GM12872 (cell line): ENCODE measurements around the gene PRMT3.

Source experiments
- CTCF ChIP-seq: IDR thresholded peaks from 3 replicates; pipeline ENCODE4 v1.5.1; 2011; ENCODE audit warnings: low read depth, mild to moderate bottlenecking, low read length, moderate library complexity; ENCODE audit not compliant: insufficient read depth

Gene PRMT3

GRCh38 chr11:20451568-20451967, 64.1 kb downstream of the PRMT3 start:
- no peak for TF ChIP-seq CTCF

- TF ChIP-seq CTCF, result no peak
Measured at GRCh38 chr11:20452585-20452984, 65.1 kb downstream of the PRMT3 start.

GRCh38 chr11:20453657-20454316, 66.3 kb downstream of the PRMT3 start:
- TF ChIP-seq CTCF, result no peak

GRCh38 chr11:20457001-20457799, 69.7 kb downstream of the PRMT3 start:
- TF ChIP-seq CTCF, result no peak

GRCh38 chr11:20457934-20458680, 70.6 kb downstream of the PRMT3 start:
- no peak for TF ChIP-seq CTCF

GRCh38 chr11:20458905-20459632, 71.6 kb downstream of the PRMT3 start:
- TF ChIP-seq CTCF, result no peak

GRCh38 chr11:20459865-20460264, 72.3 kb downstream of the PRMT3 start:
- no peak for TF ChIP-seq CTCF
